MV-4-11 (cell line): ENCODE data around the gene CEACAM3.
A peak's percentile ranks its signal among the peaks of the same experiment; 100 is the strongest.

Experiments
- DNase-seq: peaks from one replicate; lab custom pipeline; 2025; lab: John Stamatoyannopoulos, UW

The CEACAM3 gene

DNA sequence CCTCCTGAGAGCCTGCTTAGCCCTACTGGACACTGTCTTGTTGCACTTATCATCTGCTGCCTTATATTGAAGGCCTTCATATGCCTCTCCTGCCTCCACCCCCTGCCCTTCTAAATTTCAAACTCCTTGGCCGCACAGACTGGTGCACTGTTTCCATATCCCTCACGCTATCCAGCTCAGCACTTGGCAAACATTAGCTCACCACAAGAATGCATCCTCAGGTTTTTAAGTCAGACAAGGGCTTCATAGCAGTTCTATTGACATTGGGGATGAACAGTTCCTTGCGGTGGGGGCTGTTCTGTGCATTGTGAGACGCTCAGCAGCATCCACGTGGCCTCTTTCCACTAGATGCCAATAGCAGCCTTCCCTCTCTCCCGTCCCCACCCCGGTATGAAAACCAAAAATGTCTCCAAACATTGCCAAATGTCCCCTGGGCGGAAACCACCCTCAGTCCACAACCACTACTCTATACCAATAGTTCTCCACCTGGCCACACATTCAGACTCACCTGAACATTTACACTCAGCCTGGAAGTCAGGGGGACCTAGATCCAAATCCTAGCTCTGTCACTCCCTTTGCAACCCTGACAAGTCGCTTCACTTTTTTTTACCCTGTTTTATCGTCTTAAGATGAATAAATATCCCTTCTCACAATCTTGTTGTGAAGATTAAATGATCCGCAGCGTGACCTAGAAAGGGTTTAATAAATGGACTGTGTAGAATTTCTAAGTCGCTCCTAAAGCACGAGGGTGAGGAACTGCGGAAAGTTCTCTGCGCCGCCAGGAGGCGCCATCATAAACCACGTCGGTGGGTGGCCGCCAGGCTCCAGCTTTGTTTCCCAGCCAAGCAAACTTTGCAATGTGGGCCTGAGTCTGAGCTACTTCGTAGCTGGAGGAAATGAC, 3.6 kb upstream of the CEACAM3 start:
- DNase-seq, result peak; percentile 72

DNA sequence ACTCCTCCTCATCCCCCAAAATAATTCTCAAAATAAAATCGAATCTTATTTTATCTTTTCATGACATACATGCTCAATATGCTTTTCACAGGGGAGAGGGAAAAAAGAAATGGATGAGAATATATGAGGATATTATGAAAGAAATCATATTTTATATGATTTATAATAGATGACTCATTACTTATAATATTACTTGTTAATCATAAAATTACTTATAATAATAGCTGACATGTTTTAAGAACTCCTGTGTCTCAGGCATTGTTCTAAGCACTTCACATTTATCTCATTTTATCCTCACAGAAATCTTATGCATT, 3.0 kb upstream of the CEACAM3 start:
- DNase-seq, result no peak

DNA sequence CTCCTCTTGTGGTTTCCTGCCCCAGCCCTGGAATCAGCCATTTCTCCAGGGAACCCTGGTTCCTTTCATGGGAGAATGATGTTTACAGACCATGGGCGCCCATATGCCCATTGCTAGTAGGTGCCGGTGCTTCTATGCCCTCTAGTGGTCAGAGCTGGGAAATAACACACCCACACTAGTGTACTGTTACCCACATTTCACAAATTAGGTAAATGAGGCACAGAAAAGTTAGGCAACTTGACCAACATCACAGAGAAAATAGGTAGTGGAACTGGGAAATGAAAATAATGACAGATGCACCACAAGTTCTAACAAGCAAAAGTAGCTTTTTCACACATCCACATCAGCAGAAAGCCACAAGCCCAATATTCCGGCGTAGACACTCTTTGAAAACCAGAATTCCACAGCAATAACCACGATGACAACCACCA, 1.3 kb upstream of the CEACAM3 start:
- peak; percentile 98 for DNase-seq

GRCh38 chr19:41796901-41797300, 514 bp downstream of the CEACAM3 start:
- peak; percentile 64 for DNase-seq

DNA sequence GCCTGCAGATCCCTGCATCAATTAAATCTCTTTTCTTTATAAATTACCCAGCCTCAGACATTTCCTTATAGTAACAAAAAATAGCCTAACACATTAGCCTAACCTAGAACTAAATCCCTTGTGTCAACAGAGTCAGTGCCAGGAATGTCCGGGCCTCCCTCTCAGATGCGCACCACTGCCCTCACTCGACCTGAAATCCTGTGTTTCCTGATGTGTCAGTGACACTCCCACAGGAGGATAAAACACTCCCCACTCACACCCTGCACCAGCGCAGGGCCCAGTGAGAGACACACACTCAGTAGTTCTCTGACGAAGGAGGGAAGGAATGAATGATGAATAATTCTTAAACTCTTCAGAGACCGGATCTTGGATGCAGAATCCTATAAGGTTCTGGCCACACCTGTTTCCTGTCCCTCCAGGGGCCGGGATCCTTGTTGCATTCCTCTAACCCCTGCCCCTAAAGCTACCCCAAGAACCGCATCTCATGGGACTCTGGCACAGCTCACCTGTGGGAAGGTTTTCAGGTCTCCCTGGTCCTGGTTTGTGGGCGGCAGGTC, 3.1 kb downstream of the CEACAM3 start:
- DNase-seq, result no peak

GRCh38 chr19:41801031-41801430, 4.6 kb downstream of the CEACAM3 start:
- no peak for DNase-seq

DNA sequence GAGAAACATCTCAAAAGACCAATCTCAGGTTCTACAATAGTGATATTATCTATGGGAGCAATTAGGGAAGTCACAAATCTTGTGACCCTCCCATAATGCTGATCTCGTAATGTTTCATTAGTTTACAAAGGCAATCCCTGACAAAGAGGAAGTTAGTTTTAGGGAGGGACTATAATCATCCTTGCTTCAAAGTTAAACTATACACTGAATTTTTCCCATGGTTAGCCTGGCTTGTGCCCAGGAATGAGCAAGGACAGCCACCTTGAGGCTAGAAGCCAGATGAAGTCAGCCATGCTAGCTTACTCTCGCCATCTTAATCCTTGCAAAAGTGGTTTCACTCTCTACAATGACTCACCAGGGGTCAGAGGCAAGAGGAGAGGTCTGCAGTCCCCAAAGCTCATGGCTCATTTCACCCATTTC, 5.4 kb downstream of the CEACAM3 start:
- DNase-seq, result peak; percentile 92

DNA sequence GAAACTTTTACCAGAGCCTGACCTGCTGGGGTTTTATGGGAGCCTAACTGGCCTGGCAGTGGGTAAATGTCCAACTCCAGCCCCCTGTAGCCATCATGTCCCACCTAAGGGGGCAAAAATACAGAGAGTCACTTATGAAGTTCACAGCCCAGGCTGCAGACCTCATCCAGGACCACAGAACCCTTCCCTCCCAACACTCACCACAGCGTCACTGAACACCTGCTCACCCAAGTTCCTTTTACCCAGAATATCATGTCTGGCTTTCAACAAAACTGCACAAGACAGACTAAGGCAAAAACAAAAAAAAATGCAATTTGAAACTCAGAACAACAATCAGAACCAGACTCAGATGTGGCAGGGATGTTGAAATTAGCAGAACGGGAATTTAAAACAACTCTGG, 6.4 kb downstream of the CEACAM3 start:
- no peak for DNase-seq

DNA sequence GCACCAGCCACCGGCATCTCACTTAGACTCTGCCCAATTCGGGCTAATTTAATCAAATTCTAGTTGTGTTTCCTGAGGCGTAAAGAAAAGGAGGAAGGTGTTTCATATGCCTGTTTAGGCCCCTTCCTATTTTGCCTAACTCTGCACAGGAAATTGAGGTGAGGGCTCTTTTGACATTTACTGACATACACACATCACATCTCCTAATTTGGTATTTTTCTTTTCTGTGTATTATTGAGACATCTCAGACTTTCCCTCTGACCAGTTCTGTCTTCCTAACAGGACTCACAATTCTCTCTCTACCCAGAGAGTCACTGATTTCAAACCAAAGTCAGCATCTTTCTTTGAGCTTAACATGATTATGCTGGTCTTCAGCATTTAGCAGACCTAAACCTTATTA, 7.9 kb downstream of the CEACAM3 start:
- no peak for DNase-seq

GRCh38 chr19:41807176-41807575, 10.8 kb downstream of the CEACAM3 start:
- no peak for DNase-seq

- DNase-seq, result peak; percentile 93
Observed at GRCh38 chr19:41808663-41809566, 12.5 kb downstream of the CEACAM3 start.

DNA sequence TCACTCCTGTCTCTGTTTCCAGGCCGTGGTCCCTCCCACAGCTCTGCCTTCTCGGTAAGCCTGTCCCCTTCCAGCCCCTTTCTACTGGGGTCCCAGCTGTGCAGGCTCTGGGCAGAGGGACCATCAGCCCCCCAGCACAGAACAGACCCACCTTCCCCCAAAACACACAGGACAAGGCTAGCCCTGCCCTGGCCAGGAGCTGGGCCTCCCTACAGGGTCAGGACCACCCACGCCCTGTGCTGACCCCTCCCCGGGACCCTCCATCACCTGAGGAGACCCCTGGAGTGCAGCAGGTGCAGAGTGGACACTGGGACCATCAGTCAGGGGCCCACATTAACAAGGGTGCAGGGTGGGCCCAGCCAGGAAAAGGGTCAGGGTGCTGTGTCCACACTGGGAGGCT, 13.9 kb downstream of the CEACAM3 start:
- no peak for DNase-seq

- peak; percentile 99 for DNase-seq
Observed at GRCh38 chr19:41811036-41811435, 14.6 kb downstream of the CEACAM3 start.

DNA sequence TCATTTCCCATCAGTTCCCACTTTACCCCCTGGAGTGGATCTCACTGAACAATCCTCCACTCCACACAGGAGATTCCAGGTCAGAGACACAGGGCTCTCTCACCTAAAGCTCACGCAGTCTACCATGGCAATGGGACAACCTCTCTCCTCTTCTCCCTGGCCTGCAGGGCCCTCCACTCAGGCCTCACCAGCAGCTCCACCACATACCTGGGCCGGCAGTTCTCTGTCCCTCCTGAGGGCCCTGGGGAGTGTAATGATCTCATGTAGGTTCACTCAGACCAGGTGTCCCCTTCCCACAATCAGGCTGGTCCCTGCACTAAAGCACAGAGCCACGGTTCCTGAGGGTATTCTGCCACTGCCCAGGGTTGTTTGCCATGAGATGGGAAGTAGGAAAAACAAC, 15.6 kb downstream of the CEACAM3 start:
- no peak for DNase-seq

DNA sequence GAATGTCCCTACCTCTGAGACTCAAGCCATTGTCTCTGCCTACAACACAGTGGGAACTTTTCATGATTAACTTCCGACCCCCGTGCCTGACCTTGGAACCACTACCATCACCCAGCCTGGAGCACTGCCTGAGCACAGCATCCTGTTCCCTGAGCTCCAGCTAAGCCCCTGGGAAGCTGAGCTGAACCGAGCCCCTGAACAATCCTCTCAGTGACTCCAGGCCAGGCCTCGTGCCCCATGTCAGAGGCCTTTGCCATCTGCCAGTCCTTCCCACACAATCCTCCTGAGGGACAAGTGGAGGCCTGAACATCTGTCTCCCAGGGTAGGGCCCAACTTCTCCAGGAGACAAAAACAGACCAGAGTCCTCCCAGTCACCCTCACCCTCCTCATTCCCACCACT, 17.5 kb downstream of the CEACAM3 start:
- no peak for DNase-seq

DNA sequence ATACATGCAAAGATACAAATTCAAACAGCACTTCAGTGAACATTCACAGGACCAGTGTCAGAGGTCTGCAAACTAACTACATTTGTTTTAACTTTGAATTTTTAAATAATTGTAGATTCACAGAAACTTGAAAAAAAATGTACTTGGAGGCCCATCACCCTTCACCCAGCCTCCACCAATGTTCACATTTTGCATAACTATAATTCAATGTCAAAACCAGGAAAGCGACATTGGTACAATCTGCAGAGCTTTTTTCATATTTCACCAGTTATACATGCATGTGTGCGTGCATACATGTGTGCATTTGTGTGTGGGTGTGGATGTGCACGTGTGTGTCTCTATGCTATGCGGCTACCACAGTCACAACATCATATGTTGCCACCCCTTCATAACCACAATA, 18.9 kb downstream of the CEACAM3 start:
- no peak for DNase-seq

- DNase-seq, result no peak
Observed at GRCh38 chr19:41816761-41817160, 20.4 kb downstream of the CEACAM3 start.

GRCh38 chr19:41821003-41821735, 24.8 kb downstream of the CEACAM3 start:
- DNase-seq, result peak; percentile 65

GRCh38 chr19:41837981-41838708, 41.8 kb downstream of the CEACAM3 start:
- no peak for DNase-seq

- no peak for DNase-seq
Observed at GRCh38 chr19:41839211-41839610, 42.8 kb downstream of the CEACAM3 start.

DNA sequence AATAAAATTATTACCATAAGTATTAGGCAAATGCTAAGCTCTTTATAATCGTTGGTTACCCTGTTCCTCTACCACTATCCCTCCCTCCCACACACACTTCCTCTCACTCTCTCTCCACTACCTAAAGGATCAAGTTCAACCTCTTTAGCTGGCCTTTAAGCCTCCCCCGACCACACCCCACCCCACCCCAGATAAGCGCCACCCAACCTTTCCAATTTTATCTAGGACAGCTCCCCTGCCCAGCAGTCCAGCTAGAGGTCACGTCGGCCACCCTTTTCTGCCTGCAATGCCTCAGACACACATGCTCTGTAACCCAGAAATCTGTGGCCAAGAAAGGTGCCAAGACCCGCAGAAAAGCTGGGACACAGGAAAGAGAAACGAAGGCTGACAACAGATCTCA, 47.0 kb downstream of the CEACAM3 start:
- DNase-seq, result peak; percentile 28
